SKM-1 treated with dmso at 0.1 percent for 144 hours (cell line): ENCODE data around the gene IGSF5.

Source experiments
- DNase-seq: peaks from one replicate; lab custom pipeline; 2025; ENCODE audit not compliant: unreplicated experiment; lab: John Stamatoyannopoulos, UW

IGSF5 gene

DNA sequence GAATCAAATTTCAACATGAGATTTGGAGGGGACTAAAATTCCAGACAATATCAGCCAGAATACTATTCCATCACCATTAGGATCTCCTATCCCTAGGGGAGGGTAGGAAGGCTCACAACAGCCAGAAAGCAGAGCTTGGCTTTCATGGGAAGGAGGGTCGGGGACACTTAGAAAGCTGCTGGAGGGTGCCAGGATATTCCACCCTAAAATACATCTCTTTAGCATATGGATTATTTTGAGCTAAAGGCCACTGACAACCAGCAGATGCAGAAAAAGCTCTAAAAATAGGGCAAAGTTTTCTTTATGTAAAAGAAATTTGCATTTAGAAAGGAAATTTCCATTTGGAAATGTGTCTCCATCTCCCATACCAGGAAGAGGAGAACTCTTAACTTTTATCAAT lies 68.0 kb downstream of the IGSF5 start:
- no peak for DNase-seq

DNA sequence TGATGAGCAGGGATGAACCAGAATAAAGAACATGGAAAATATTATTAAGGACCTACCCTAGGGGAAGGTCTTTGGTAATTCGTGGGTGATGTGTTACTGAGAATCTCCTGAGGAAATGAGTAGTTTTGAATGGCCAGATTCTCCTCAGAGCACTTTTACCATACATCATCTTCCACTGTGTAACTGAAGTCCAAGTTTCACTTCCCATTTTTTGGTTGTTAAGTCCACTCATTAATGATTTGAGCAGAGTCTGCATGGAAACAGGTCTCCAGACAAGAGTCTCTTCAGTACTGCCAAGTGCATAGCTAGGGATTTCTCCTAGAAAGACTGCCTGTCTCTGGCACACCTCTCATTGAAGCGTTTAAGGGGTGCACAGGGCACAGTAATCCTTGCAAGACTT lies 73.6 kb downstream of the IGSF5 start:
- DNase-seq: no peak

DNA sequence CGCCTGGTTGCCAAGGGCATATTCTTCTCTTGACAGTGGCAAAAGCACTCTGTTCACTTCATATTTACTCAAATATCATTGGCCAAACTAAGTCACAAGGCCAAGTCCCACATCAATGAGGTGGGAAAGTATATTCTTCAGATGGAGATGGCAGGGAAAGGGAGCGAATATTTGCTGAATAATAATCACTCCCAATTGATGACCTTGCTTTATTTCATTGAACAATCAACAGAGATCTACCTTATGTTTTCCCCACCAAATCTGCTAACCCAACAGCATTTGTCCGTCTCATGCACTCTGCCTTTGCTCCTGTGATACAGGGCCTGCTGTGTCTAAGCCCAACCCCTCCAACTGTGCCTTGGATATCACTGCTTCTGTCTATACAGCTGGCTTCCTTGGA lies 77.1 kb downstream of the IGSF5 start:
- no peak for DNase-seq

DNA sequence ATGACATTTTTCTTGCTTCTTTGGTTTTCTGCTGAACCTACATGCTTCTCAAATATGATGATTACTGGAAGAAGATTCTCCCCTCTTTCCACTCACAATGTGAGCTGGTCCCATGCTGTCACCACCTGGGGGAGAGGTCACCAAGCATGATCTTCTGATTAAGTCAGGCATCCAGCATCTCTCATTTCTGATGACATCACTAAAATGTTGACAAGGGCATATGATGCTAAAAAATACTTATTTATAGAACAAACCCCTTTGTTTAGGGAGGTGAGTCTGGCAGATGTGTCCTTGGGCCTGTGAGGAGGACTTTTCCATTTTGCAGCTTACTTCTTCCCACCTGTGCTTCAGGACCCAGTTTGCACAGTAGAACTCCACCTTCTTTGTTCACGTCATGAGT lies 80.3 kb downstream of the IGSF5 start:
- no peak for DNase-seq

DNA sequence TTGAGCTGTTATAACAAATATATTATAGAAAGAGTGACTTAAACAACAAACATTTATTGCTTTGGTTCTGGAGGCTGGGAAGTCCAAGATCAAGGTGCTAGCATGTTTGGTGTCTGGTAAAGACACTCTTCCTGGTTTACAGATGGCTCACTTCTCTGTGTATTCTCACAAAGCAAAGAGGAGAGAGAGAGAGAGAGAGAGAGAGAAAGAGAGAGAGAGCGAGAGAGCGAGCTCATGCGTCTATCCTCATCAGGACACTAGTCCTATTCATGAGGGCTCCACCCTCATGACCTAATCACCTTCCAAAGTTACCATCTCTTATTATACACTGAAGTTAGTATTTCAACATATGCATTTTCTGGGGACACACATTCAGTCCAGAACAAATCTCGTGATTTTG lies 89.6 kb downstream of the IGSF5 start:
- DNase-seq: no peak

DNA sequence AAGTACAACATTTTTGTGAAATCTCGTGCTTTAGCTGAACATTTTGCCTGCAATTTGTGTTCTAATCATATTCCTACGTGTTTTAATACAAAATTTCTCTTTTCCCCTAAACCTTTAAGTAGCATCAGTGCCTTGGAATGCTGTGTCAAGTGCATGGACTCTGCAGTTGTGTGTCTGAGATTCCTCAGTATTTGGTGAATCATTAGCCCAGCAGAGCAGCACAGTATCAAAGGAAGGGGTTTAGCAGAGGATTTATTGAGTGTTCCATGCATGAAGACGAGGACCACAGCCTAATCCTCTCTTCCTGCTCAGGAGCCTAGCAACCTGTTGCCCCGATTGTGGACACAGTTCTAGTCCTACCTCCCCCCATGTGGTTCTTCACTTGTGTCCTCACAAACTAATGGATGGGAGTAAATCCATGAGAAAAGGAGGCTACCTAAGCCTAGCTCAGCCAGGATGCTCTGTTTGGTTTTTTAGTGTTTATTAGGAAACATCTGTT lies 92.9 kb downstream of the IGSF5 start:
- DNase-seq: no peak

DNA sequence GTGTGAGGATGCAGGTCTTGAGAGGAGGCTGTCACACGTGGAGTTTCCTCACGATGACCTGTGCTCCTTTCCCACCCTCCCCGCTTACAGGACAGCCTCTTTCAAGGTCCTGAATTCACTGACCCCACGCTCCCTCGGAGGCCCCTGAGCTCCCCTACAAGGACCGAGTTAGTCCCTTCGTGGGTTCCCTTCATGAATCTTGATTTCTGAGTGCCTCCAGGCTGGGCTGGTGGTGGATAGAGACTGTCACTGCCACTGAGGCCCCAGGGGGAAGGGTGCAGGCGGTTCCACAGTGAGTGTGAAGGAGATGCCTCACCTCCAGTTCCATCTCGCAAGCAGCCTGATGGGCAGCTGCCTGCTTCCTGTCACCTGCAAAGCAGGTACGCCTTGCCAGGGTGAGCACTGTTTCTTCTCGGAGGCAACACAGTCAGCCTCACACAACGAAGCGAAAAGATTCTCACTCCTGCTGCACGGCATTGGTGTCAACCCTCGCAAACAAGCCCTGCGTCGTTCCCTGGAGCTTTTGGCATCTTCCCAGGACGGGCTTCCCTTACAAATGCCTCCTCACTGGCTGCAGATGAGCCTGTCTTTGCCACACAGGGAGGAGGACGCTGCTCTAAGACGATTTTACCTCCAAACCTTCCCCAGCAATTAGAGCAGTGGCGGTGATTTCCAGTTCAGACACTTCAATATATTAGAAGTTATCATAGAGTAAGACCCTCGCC lies 95.6 kb downstream of the IGSF5 start:
- DNase-seq: no peak

DNA sequence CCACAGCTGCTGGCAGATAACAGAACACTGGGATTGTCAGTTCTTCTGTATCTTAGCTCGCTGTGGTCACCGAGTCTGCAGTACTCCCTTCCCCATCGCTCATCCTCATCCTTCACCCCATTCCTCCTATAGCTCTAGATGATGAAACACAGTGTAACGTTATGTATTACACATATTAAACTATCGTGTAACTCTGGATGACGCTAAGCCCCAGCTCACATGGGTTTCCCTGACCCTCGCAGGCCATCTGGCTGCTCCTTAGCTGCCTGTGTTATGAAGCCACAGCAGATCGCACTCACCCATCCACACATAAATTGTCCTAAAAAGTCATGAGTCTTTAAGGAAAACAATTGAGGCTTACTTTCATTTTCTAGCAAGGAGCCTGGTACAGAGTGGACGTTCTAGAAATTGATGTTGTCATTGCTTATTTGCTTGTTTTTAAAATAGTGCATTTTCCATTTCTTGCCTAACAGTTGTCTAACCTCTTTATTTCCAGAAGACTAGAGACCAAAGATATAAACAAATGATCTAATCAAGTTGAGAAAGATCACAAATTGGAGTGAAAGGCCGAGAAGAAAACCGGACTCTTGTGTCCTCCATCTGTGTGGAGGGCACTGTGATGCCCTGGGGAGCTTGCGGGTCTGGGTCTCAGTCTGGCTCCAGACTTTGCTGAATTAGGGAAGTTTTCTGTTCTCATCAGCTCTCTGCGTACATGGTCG lies 97.9 kb downstream of the IGSF5 start:
- no peak for DNase-seq

DNA sequence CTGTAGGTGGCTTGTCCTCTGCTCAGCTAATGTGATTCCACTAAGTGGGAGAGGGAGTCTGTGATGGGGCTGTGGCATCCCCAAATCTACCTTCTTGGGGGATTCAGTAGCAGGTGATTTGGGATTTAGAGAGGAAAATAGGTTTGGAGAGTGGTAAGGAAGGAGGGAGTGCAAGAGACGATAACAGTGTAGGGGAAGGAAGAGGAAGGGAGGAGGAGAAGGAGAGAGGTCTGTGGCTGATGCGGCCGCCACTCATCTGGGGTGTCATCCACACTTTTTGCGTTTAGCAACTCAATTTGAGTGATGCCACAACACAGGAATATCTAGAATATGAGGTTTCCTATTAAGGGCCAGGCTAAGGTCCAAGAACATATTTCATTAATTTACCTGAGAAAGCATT lies 98.5 kb downstream of the IGSF5 start:
- DNase-seq: no peak

DNA sequence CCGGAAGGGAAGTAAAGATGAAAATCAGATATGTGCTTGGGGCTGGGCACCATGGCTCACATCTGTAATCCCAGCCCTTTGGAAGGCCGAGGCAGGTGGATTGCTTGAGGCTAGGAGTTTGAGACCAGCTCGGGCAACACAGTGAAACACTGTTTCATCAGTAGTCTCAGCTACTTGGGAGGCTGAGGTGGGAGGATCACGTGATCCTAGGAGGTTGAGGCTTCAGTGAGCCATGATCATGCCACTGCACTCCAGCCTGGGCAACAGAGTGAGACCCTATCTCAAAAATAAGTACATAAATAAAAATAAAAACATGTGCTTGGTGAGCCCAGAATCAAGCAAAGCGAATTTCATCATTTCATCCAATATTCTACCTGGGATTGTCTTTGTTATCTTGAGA lies 98.9 kb downstream of the IGSF5 start:
- no peak for DNase-seq

DNA sequence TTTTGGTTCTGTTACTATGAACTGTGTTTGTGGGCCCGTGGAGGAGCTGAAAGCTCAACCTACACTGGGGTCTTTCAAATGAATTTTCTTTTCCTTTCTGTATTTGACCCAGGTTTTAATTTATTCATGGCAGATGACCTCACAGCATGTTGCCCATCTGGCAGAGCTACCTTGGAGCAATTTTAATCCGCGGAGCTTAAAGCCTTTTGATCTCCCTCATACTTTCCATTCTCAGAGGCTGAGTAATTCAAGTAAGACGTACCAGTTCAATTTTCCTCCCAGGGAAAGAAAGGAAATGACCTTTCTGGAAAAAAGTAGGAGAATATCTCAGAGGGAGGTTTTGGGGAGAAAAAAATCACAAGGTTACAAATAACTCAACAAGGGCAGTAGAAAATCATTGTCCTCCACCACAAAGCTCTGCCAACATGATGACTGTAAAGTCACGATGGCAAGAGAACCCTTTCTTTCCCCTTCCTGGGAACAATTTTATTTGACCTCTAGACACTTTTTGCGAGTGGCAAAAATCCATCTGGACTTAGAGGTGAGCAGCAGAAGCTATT lies 100.7 kb downstream of the IGSF5 start:
- DNase-seq: no peak

DNA sequence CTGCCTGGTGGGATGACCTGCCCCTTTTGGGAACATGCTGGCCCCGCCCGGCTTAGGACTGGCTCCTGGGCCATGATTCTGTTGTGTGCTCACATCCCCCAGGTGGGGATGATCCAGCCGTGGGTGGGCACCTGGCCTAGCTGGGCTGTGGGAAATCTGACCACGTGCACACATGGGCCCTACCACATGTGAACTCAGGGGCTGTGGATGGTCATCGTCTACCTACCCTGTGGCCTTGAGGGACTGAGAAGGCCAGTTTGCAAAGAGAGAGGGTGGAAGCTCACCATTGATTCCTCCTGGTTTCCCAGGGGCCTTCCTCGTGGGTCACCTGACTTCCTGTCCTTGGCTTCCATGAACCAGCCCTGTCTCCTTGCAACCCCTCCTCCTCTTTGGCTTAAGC lies 102.9 kb downstream of the IGSF5 start:
- DNase-seq: no peak

DNA sequence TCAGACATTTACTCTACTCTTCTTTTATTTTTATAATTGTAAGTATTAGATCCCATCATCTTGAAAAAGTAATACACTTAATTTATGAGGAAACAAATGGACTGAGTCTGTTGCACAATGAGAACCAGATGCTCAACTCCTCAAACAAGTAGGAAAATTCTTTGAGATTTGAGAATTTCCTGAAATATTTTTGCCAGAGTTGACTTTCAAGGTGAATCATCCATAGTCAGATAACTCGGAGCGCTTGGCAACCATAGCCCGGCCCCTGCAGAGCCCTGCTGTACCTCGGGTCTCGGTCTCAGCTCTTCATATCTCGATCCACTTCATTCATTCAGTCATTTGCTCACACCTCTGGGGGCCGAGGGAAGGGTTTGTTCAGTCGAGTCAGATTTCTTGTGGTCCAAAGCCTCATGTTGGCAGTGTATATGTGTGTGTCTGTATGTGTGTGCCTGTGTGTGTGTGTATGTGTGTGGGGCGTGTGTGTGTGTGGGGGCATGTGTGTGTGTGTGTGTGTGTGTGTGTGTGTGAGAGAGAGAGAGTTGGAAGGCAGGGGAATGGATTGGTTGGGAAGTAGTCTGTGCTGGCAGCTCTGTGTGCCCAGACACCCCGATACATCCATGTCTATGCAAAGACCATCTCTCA lies 104.2 kb downstream of the IGSF5 start:
- no peak for DNase-seq

DNA sequence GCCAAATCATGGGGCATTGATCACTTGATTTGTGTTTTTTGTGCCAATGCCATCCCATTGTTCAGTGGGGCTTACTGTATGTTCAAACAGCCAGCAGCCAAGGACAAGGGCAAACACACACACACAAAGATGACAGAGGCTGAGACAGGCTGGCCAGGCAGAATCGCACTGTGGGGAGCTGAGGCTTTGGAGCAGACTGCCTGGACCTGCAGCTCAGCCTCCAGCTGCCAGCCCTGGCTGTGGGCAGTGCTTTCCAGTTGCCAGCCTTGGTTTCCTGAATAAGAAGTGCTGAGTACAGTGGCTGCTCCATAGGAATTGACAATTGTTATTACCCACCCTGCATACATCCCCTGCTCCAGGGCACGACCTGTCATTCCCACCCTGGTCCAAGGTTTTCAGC lies 105.3 kb downstream of the IGSF5 start:
- no peak for DNase-seq

DNA sequence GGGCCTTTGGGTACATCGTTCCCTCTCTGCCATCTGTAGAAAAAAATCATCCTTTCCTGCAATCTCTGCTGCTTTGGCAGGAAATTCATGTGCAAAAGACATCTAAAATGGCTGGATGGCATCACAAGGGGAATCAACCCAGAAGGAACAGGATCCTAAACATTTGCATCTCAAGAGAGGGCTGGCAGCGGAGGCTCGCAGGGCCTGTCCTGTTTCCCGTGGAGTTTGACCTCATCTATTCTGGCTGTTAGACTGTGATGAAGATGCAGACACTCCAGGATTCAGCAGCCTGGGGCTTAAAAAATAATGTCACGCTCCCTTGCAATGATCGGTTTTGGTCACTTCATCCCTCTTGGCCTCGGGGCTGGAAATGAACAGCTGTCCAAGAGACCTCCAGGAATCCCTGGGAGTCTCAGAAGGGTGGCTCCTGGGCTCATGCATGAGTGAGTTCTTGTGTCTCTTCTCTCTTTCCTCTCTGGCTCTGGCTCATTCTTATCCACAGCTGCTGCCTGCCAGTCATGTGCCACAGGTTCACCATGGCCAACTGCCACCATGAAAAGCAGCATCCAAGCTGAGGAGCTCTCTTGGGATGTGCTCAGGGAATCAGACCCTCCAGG lies 106.1 kb downstream of the IGSF5 start:
- no peak for DNase-seq
